Measurements from ENCODE around the gene ZNF319.

Gene ZNF319

DNA sequence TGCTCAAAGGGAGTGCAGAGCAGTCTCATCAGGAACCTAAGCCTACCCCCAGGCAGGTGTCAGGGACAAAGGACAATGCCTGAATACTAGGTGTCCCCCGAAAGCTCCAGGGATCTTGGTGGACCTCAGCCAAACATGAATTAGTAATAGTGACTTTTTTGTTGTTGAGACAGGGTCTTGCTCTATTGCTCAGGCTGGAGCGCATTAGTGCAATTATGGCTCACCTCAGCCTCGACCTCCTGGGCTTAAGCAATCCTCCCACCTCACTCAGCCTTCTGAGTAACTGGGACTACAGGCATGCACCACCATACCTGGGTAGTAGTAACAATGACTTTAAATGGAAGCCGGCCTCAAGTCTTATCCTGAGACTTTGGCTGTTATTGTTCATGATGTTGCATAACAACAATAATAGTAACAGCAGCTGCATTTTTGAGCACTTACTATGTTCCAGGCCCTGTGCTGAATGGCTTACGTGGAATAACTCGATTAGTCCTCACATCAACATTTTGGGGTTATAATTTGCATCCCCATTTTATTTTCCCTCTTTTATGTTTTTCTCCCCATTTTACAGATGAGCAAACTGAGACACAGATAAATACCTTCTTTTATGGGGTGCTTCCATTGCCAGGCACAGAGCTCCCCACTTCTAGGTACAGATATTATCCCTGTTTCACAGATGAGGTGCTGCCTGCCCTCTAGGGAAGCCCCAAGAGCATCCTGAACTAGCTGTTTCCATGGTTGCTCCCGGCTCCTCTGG, 49.1 kb downstream of the ZNF319 start:
- no peak for DNase-seq

DNA sequence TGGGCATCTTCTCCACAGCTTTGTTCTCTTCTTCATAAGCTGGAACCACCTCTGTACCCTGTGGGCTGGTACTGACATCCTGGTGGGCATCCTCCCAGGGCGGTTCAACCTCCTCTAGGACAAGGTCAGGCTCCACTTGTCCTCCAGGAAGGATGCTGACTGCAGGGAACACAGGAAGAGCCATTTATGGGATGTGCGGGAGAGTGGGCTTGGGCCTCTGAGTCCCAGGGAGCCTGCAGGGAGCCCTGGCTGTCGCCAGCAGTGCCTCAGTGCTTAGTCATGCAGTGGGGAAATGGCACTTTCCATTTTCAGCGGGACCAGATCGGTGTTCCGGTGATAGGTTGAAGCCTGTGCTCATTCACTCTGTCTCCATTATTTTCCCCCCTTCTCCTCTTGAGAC, 50.1 kb downstream of the ZNF319 start:
- no peak for DNase-seq

- DNase-seq, result no peak
Measured at GRCh38 chr16:57949595-57950238, 50.8 kb downstream of the ZNF319 start.

GRCh38 chr16:57949013-57949412, 51.5 kb downstream of the ZNF319 start:
- no peak for DNase-seq

DNA sequence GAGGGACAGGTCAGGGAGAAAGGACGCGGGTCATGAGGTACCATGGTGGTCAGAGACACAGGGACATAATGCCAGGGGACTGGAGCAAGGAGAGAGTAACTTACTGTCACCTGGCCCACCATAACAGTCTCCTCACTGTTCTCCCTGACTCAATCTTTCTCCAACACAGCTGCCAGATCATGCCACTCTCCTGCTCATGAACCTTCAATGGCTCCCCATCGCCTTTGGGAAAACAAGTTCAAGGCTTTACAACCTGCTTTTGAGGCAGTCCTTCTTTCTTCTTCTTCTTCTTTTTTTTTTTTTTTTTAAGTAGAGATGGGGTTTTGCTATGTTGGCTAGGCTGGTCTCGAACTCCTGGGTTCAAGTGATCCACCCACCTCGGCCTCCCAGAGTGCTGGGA, 52.4 kb downstream of the ZNF319 start:
- DNase-seq, result no peak

GRCh38 chr16:57947261-57947660, 53.2 kb downstream of the ZNF319 start:
- no peak for DNase-seq

DNA sequence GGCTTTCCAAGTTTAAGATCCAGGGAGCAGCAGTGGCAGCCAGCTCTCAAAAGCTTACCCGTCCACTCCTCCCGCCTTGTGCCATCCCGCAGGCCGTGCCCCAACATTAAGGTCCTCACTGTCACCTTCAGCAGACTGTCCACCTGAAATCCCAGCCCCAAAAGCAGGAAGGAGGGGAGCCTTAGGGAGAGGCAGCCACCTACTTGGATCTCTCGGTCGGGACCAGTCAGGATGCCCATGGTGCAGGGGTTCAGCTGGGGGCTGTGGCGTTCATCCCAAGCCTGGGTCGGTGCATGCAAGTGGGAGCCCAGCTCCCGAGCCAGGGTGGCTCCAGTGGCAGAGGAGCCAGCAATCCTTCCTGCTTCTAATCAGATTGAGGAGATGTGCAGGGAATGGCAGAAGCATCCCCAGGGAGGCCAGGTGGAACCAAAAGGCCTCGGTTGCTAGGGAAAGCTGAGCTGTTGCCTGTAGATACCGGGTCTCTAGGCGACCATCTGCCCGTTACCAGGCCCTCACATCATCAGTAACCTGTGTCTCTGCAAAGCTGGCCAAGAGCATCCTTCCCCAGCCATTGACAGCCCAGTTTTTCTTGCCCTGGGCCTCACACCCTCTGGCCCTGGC, 54.2 kb downstream of the ZNF319 start:
- DNase-seq, result no peak

GRCh38 chr16:57945740-57946138, 54.7 kb downstream of the ZNF319 start:
- DNase-seq, result no peak

- DNase-seq, result no peak
Measured at GRCh38 chr16:57944970-57945739, 55.3 kb downstream of the ZNF319 start.

Measured in CD4-positive, alpha-beta T cell treated with Interleukin-17A for 4 hours (primary cell).